Immature natural killer cell (primary cell): Measurements from ENCODE around the gene SDR42E1. TPM values are rescaled to one million over a fixed set of nuclear protein-coding genes. Genes with fewer than 3 reads are reported as not detected.
"Not testable (repeated sequence)": the region's sequence is repeated elsewhere in the genome, so short reads cannot be mapped to it uniquely, and the experiment has no call there.

Experiments used
- DNase-seq, 3 donors: peaks; one replicate each; pipeline ENCODE4 v3.0.0; 2022; ENCODE audit warnings: mixed read lengths in 1 of 3
- H3K27ac Mint-ChIP-seq, 6 donors: one replicate each; pipeline ENCODE4 v1.8.0; 2020; ENCODE audit warnings: mixed read lengths in 6 of 6, mild to moderate bottlenecking in 5 of 6, inconsistent platforms in 4 of 6, moderate library complexity in 3 of 6
- H3K27me3 Mint-ChIP-seq, 3 donors: one replicate each; pipeline ENCODE4 v1.8.0; 2020 to 2021; ENCODE audit warnings: low read depth in 3 of 3, mild to moderate bottlenecking in 3 of 3, mixed read lengths in 3 of 3, moderate library complexity in 3 of 3, inconsistent platforms in 1 of 3
- H3K36me3 Mint-ChIP-seq, 3 donors: one replicate each; pipeline ENCODE4 v1.8.0; 2020; ENCODE audit warnings: mixed read lengths in 3 of 3, inconsistent platforms in 2 of 3, mild to moderate bottlenecking in 2 of 3
- H3K4me1 Mint-ChIP-seq, 2 donors: one replicate each; pipeline ENCODE4 v1.8.0; 2020; ENCODE audit warnings: inconsistent platforms in 2 of 2, mild to moderate bottlenecking in 2 of 2, mixed read lengths in 2 of 2, moderate library complexity in 1 of 2
- H3K4me3 Mint-ChIP-seq, 5 donors: one replicate each; pipeline ENCODE4 v1.8.0; 2020; ENCODE audit warnings: mild to moderate bottlenecking in 5 of 5, mixed read lengths in 5 of 5, inconsistent platforms in 3 of 5, moderate library complexity in 3 of 5
- H3K9me3 Mint-ChIP-seq, 6 donors: one replicate each; pipeline ENCODE4 v1.8.0; 2020; ENCODE audit warnings: mild to moderate bottlenecking in 6 of 6, mixed read lengths in 6 of 6, inconsistent platforms in 4 of 6, moderate library complexity in 3 of 6
- polyA plus RNA-seq, 3 donors: library from polyadenylated mRNA; unstranded; fragments of 300-500 nt; fragmentation: Illumina TruSeq; gene quantifications; one replicate each; pipeline ENCODE4 v1.2.3, GENCODE V29; 2021

The SDR42E1 gene
- polyA plus RNA-seq, 3 donors from 2014 or later, result 0.13 to 2.1 (median 2.0) TPM

DNA sequence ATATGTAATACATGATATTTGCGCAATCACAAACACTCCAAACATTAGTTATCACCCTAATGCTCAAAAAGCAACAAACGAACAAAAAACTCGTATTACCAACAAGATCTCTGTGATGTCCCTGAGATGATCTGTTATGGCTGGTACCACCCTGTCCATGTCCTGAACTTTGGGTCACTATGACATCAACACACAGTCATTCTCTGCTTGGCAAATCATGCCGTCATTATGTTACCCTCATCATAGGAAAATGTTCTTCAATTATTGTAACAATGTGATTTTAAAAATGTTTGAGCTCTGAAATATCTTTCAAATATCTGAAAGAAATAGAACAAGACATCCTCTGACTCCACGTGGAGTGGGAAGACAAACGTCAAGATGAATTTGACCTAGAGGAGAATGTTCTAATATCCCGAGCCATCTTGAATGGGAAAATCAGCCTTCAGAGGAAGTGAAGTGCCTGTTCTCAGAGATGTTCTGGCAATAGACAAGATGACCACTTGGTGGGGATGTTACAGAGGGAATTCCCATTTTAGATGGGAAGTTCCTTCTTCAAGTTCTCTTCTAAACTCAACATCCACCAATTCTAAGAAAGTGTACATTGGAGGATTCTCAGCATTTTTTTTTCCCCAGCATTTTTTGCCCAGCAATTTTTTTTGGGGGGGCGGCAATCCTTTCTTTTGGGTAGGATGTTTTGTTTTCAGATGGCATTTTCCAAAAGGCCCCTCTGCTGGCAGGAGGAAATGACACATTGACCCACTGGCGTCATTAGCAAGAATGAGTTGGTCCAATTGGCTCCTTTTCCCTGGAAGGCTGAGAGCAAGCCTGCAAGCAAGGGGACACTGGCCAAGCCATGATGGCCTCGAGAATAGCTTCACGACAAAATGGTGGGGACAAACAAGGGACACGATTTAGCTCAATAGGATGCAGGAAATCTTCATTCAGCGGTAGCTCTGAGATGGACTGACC, 20.1 kb upstream of the SDR42E1 start:
- H3K4me3 Mint-ChIP-seq, result no peak overlapping the region
- no peak for DNase-seq

DNA sequence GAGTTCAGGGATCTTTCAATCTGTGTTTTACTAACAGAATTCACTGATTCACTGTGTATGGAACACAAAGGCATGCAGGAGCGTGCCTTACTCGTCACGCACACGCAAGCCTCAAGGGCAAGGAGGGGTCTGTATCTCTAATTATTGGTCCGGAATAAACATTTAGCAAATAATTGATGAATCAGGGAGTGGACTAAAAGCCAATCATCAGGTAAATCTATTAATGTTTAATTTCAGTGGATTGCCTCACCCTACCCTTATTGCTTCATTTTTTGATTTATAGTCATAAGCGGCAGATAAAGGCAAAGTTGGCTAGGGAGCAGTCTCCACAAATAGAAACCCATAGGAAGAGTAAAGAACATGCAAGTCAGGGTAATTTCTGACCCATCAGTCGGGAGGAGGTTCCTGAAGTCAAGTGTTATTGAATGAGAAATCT, 16.4 kb upstream of the SDR42E1 start:
- no peaks in the 10 kb centered on the region for H3K4me1 Mint-ChIP-seq
- H3K4me3 Mint-ChIP-seq, result no peak overlapping the region
- H3K9me3 Mint-ChIP-seq, result no peaks in the 10 kb centered on the region
- no peak overlapping the region for H3K27ac Mint-ChIP-seq
- H3K36me3 Mint-ChIP-seq, result no peaks in the 10 kb centered on the region
- no peak for DNase-seq
- H3K27me3 Mint-ChIP-seq, result peaks cover 2 to 9% (median 7%) of the 10 kb centered on the region in 3 donors

More for the DNA sequence above, 20.1 kb upstream of the SDR42E1 start:
- H3K9me3 Mint-ChIP-seq, result no peaks in the 10 kb centered on the region
- H3K4me1 Mint-ChIP-seq, result no peaks in the 10 kb centered on the region
- no peak overlapping the region for H3K27ac Mint-ChIP-seq
- no peaks in the 10 kb centered on the region for H3K36me3 Mint-ChIP-seq
- H3K27me3 Mint-ChIP-seq, result peaks cover 0 to 6% (median 0%) of the 10 kb centered on the region in 3 donors

DNA sequence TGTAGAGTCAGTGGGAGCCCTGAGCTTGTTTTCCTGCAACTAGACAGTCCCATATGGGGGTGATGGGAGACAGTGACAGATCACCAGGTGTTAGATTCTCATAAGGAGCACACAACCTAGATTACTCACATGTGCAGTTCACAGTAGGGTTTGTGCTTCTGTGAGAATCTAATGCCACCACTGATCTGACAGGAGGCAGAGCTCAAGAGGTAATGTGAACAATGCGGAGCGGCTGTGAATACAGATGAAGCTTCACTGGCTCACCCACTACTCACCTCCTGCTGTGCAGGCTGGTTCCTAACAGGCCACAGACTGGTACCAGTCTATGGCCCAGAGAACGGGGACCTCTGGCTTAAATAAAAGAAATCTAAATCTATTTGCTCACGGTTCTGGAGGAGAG, 13.6 kb upstream of the SDR42E1 start:
- H3K9me3 Mint-ChIP-seq, result no peaks in the 10 kb centered on the region
- no peak overlapping the region for H3K27ac Mint-ChIP-seq
- H3K4me1 Mint-ChIP-seq, result no peaks in the 10 kb centered on the region
- H3K27me3 Mint-ChIP-seq, result peaks cover 3 to 13% (median 7%) of the 10 kb centered on the region in 3 donors
- no peak for DNase-seq
- no peak overlapping the region for H3K4me3 Mint-ChIP-seq
- H3K36me3 Mint-ChIP-seq, result no peaks in the 10 kb centered on the region

DNA sequence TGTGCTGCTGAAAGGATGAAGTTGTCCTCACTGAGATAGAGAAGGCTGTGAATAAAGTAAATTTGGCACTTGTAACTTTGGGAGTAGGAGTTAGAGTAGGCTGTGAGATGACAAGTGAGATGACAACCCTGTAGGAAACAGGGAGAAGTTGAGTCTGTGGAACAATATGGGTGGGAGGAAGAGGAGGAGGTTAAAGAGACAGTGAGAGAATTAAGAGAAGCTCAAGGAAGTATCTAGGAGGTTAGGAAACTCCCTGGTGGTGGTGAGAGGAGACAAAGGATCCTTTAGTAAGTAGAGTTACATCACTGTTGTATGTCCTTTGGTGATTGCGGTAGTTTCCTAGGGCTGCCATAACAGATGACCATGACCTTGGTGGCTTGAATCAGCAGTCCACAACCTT, 13.0 kb upstream of the SDR42E1 start:
- no peak for DNase-seq

GRCh38 chr16:82023206-82023605, 11.9 kb upstream of the SDR42E1 start:
- Mint-ChIP-seq H3K4me1 (no peaks in the 10 kb centered on the region), H3K27me3 (peaks cover 4 to 18% (median 10%) of the 10 kb centered on the region in 3 donors), H3K27ac (no peak overlapping the region), H3K4me3 (no peak overlapping the region), H3K36me3 (no peaks in the 10 kb centered on the region), H3K9me3 (no peaks in the 10 kb centered on the region)
- no peak for DNase-seq

More for the DNA sequence above, 13.0 kb upstream of the SDR42E1 start:
- Mint-ChIP-seq H3K9me3 (no peaks in the 10 kb centered on the region), H3K27me3 (peaks cover 4 to 16% (median 7%) of the 10 kb centered on the region in 3 donors), H3K4me3 (no peak overlapping the region), H3K4me1 (no peaks in the 10 kb centered on the region), H3K27ac (no peak overlapping the region), H3K36me3 (no peaks in the 10 kb centered on the region)

DNA sequence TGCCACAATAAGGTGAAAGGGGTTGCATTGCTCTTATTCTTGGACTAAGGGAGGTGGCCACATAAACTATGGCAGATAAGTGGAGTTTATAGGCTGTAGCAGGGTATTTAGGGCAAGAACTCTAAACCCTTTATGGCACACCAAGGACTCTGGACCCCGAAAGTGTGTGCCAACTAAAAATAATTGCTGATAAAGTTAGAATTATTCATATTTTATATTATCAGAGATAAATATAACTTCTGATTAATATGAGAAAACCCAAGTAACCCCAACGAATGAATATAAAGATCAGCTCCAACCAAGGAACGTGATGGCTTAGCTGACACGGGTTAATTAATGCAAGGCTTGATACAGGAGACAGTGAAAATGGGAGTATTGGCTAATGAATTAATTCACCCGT, 8.8 kb upstream of the SDR42E1 start:
- no peak overlapping the region for H3K4me3 Mint-ChIP-seq
- H3K36me3 Mint-ChIP-seq, result no peaks in the 10 kb centered on the region
- no peak overlapping the region for H3K27ac Mint-ChIP-seq
- H3K9me3 Mint-ChIP-seq, result peaks cover 0 to 4% (median 0%) of the 10 kb centered on the region in 6 donors
- no peaks in the 10 kb centered on the region for H3K4me1 Mint-ChIP-seq
- DNase-seq, result no peak
- H3K27me3 Mint-ChIP-seq, result peaks cover 4 to 19% (median 10%) of the 10 kb centered on the region in 3 donors

DNA sequence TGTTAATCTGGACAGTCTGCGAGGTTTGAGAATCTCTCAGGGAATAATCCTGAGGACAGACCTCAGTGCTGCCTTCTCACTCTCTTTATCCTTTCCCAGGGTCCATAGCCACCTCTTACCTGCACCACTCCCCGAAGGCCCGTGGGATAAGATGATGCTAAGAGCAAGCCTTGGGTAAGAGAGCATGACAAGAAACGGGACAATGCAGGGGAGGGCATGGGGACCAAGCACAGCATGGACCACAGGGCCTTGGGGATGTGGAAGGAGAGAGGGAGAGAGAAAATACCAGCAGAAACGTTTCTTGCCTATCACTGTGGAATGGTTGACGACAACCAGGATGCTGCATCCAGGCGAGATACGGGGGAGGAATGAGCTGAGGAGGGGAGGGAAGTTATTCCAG, 8.3 kb upstream of the SDR42E1 start:
- H3K4me1 Mint-ChIP-seq, result no peaks in the 10 kb centered on the region
- H3K27me3 Mint-ChIP-seq, result peaks cover 2 to 24% (median 9%) of the 10 kb centered on the region in 3 donors
- H3K4me3 Mint-ChIP-seq, result no peak overlapping the region
- H3K27ac Mint-ChIP-seq, result no peak overlapping the region
- H3K36me3 Mint-ChIP-seq, result no peaks in the 10 kb centered on the region
- DNase-seq, result no peak
- H3K9me3 Mint-ChIP-seq, result peaks cover 0 to 5% (median 0%) of the 10 kb centered on the region in 6 donors

DNA sequence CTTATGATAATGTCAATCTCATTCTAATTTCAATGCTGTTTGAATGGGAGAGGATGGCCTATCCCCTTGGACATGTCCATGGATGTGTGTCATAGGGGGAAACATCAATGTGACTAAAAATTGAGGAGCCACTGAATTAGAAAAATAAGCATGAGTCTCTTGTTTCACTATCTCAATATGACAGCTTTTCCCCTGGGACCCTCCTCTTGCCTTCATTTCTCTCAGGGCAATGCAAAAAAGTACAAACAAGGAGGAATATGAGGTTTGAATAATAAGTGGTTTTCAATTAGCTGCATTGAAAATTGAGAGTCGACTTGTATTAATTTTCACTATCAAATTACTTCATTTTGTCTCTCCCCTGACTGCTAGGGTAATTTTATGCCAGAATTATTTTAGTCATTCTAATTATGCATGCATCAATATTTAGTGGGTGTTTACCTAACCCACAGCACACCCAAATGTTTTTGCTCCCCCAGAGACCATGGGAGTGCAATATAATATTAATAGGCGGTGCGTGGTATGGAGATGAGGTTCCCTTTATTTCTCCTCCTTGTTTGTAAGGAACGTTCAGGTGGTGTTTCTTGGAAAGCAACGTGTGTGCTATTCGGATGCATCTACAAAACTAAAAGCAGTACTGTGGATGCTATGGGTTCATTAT, 6.8 kb upstream of the SDR42E1 start:
- Mint-ChIP-seq H3K4me1 (no peaks in the 10 kb centered on the region), H3K27ac (no peak overlapping the region), H3K9me3 (peaks cover 0 to 5% (median 0%) of the 10 kb centered on the region in 6 donors), H3K4me3 (no peak overlapping the region), H3K27me3 (peaks cover 2 to 16% (median 6%) of the 10 kb centered on the region in 3 donors), H3K36me3 (no peaks in the 10 kb centered on the region)
- DNase-seq, result no peak

- peaks cover 0 to 5% (median 0%) of the 10 kb centered on the region in 6 donors for H3K9me3 Mint-ChIP-seq
Observed at GRCh38 chr16:82016964-82017363, 5.7 kb upstream of the SDR42E1 start.

DNA sequence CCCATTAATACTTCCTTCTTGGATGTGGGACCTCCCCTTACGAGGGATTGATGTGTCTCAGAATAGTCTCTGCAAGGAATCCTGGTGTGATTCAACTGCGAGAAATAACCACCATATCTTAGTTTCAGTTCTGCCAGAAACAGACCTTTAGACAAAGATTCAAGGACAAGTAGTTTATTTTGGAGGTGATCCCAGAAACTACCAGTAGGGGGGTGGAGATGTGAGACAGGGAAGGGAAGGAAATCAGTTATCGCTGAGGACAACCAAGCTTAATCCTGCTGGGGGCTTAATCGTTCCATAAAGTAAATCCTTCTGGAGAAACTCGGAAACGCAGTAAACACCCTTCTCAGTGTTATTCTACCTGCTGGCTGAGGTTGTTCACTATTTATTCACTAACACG, 5.0 kb upstream of the SDR42E1 start:
- Mint-ChIP-seq H3K27ac (no peak overlapping the region), H3K9me3 (peaks cover 0 to 5% (median 0%) of the 10 kb centered on the region in 6 donors), H3K36me3 (peaks cover 0 to 3% (median 0%) of the 10 kb centered on the region in 3 donors), H3K4me1 (peaks cover 5 to 9% of the 10 kb centered on the region in 2 donors), H3K27me3 (peaks cover 2 to 17% (median 7%) of the 10 kb centered on the region in 3 donors), H3K4me3 (no peak overlapping the region)
- no peak for DNase-seq

More at GRCh38 chr16:82016964-82017363, 5.7 kb upstream of the SDR42E1 start:
- H3K36me3 Mint-ChIP-seq, result no peaks in the 10 kb centered on the region
- H3K4me3 Mint-ChIP-seq, result no peak overlapping the region
- no peak for DNase-seq
- peaks cover 0 to 3% of the 10 kb centered on the region in 2 donors for H3K4me1 Mint-ChIP-seq
- peaks cover 2 to 17% (median 6%) of the 10 kb centered on the region in 3 donors for H3K27me3 Mint-ChIP-seq
- H3K27ac Mint-ChIP-seq, result no peak overlapping the region

- Mint-ChIP-seq H3K9me3 (peaks cover 0 to 5% (median 3%) of the 10 kb centered on the region in 6 donors), H3K27ac (no peak overlapping the region), H3K4me1 (peaks cover 21 to 32% of the 10 kb centered on the region in 2 donors), H3K4me3 (peak overlapping the region in 1 of 5 donors; percentile 4), H3K27me3 (peaks cover 0 to 13% (median 4%) of the 10 kb centered on the region in 3 donors), H3K36me3 (peaks cover 3 to 12% (median 5%) of the 10 kb centered on the region in 3 donors)
- no peak for DNase-seq
Observed at GRCh38 chr16:82013139-82013538, 1.9 kb upstream of the SDR42E1 start.

DNA sequence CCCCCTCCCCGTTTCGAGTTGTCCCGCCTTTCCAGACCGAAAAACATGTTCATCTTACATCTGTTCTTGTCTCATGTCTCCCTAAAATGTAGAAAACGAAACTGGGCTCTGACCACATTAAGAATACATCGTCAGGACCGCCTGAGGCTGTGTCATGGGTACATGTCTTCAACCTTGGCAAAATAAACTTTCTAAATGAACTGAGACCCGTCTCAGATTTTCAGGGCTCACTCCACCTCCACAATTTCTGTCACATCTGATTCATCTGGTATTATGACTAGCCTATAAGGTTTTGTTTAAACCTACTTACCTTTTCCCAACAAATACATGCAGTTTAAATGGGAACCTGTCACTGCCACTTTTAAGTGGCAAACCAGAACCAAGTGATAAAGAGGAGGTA, 621 bp downstream of the SDR42E1 start:
- DNase-seq, result no peak
- peaks cover 0 to 8% (median 3%) of the 10 kb centered on the region in 6 donors for H3K9me3 Mint-ChIP-seq

DNA sequence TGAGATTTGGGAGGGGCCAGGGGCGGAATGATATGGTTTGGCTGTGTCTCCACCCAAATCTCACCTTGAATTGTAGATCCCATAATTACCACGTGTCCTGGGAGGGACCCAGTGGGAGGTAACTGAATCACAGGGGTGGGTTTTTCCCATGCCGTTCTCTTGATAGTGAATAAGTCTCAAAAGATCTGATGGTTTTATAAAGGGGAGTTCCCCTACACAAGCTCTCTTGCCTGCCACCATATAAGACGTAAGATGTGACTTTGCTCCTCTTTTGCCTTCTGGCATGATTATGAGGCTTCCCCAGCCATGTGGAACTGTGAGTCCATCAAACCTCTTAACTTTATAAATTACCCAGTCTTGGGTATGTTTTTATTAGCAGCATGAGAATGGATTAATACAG, 1.5 kb downstream of the SDR42E1 start:
- not testable (repeated sequence) for DNase-seq, H3K9me3 Mint-ChIP-seq, H3K27me3 Mint-ChIP-seq, H3K27ac Mint-ChIP-seq
- Mint-ChIP-seq H3K4me3 (peak overlapping the region in 3 of 5 donors; percentile 88 to 98 (median 89)), H3K36me3 (peaks cover 3 to 23% (median 9%) of the 10 kb centered on the region in 3 donors), H3K4me1 (peaks cover 21 to 34% of the 10 kb centered on the region in 2 donors)

More for the DNA sequence above, 621 bp downstream of the SDR42E1 start:
- H3K27ac Mint-ChIP-seq, result peak overlapping the region in 5 of 6 donors; percentile 73 to 87 (median 84)
- H3K27me3 Mint-ChIP-seq, result peaks cover 0 to 13% (median 1%) of the 10 kb centered on the region in 3 donors
- H3K4me1 Mint-ChIP-seq, result peaks cover 21 to 34% of the 10 kb centered on the region in 2 donors
- peaks cover 3 to 20% (median 9%) of the 10 kb centered on the region in 3 donors for H3K36me3 Mint-ChIP-seq
- H3K4me3 Mint-ChIP-seq, result peak overlapping the region; percentile 88 to 98 (median 89)
